ENCODE data around the gene RASAL3. TPM values are rescaled to one million over a fixed set of nuclear protein-coding genes. Genes with fewer than 3 reads are reported as not detected.

RASAL3 gene
- total and polyA plus RNA-seq, 2 of the 8 experiments (the other 6 are each of a cell fraction or from before 2014, with no cell fraction given), result 0.19 to 0.63 TPM

- H4K5ac ChIP-seq (ENCODE audit: insufficient read length, low read depth, low read length), result no peak overlapping the region
- no peak overlapping the region for H3K4ac ChIP-seq (replicated peaks; ENCODE audit: insufficient read length, low read depth, low read length)
- H3K23me2 ChIP-seq (ENCODE audit: low read depth, low read length), result no peaks in the 10 kb centered on the region
- H3K27me3 ChIP-seq (replicated peaks in 1 of 4; ENCODE audit: control insufficient read depth in 3 of 4, extremely low read depth in 1 of 4, insufficient read depth in 3 of 4, low read length in 3 of 4), result no peaks in the 10 kb centered on the region
- no peak overlapping the region; the same call in 1 of the 2 replicates for H3K27ac ChIP-seq (ENCODE audit: low read depth, low read length)
- no peak overlapping the region for H2AK5ac ChIP-seq (ENCODE audit: low read depth, low read length)
- H3K79me1 ChIP-seq (ENCODE audit: low read depth, low read length), result peaks cover 29% of the 10 kb centered on the region
- no peaks in the 10 kb centered on the region for H3K4me1 ChIP-seq (replicated peaks in 1 of 4; ENCODE audit: control insufficient read depth in 3 of 4, insufficient read depth in 4 of 4, low read length in 3 of 4)
- H3K14ac ChIP-seq (ENCODE audit: insufficient read length), result no peak overlapping the region
- H3K9me3 ChIP-seq (ENCODE audit: insufficient read depth in 2 of 2, low read depth in 1 of 2, low read length in 1 of 2), result no peaks in the 10 kb centered on the region
- H2BK15ac ChIP-seq (ENCODE audit: low read length), result no peak overlapping the region
- H3K4me2 ChIP-seq (ENCODE audit: insufficient read depth in 1 of 2, low read depth in 2 of 2, low read length in 2 of 2), result no peak overlapping the region
- WGBS, 2 experiments (ENCODE audit: extremely low coverage in 1 of 2, insufficient coverage in 1 of 2, insufficient read length in 1 of 2, insufficient replicate concordance in 2 of 2, low coverage in 1 of 2, low lambda C conversion rate in 2 of 2, missing lambda C conversion rate in 1 of 2), result 92% methylated on average over 15 of the region's 15 CpGs; no CpG with 5 or more reads in 1 of the 2 experiments
- no peak overlapping the region for H3K9ac ChIP-seq (replicated peaks in 1 of 4; ENCODE audit: extremely low read depth in 1 of 4, low read depth in 3 of 4, low read length in 3 of 4)
- H3K23ac ChIP-seq (ENCODE audit: insufficient read length), result no peak overlapping the region
- no peak overlapping the region for H3K18ac ChIP-seq (ENCODE audit: extremely low read depth, low read length)
- no peak overlapping the region for H2AFZ ChIP-seq (ENCODE audit: low read length)
- CTCF ChIA-PET (ENCODE audit: partially characterized antibody), result interaction anchor here (1.1 to 2.6 kb wide), 2 partner anchors 17 to 248 kb away, joined by 3 to 9 read pairs; partner anchors contain the start of gene AKAP8L
- H2BK120ac ChIP-seq (replicated peaks; ENCODE audit: low read depth, low read length), result no peak overlapping the region
- no peak for DNase-seq (ENCODE audit: low read depth in 1 of 2, low spot score in 2 of 2)
- H4K91ac ChIP-seq (replicated peaks; ENCODE audit: insufficient read length, low read length), result no peak overlapping the region
- no peak for FAIRE-seq
- peaks cover 19 to 72% of the 10 kb centered on the region in 2 experiments for H3K79me2 ChIP-seq (ENCODE audit: control insufficient read depth in 1 of 2, insufficient read depth in 2 of 2, low read length in 2 of 2)
- no peak overlapping the region for H3K56ac ChIP-seq (replicated peaks; ENCODE audit: insufficient read length, low read depth, low read length)
- peak overlapping the region; percentile 19; the same call in 1 of the 2 replicates for H2BK5ac ChIP-seq (ENCODE audit: low read depth, low read length)
- H2BK20ac ChIP-seq (ENCODE audit: low read length), result no peak overlapping the region
- H3K36me3 ChIP-seq (ENCODE audit: control insufficient read depth in 2 of 4, insufficient read depth in 4 of 4, low read length in 3 of 4), result peaks cover 16 to 43% (median 24%) of the 10 kb centered on the region in 4 experiments
- H3K4me3 ChIP-seq (ENCODE audit: extremely low read depth in 1 of 4, insufficient read depth in 2 of 4, low read depth in 3 of 4, low read length in 4 of 4), result no peak overlapping the region
- TF ChIP-seq ASH2L (IDR thresholded peaks at IDR 0.05; ENCODE audit: low read length) (no peak), CTCF (IDR thresholded peaks at IDR 0.05; ENCODE audit: control extremely low read depth in 1 of 3, insufficient read depth in 1 of 3, low read depth in 1 of 3, low read length in 3 of 3) (no peak), SAP30 (IDR thresholded peaks at IDR 0.05; ENCODE audit: insufficient read depth, insufficient replicate concordance, low read length) (no peak)
- no peak overlapping the region for H4K8ac ChIP-seq (ENCODE audit: extremely low read depth, insufficient read depth, low read length)
- POLR2A ChIA-PET (ENCODE audit: partially characterized antibody), result interaction anchor here (1.0 to 3.3 kb wide), 8 partner anchors 9 to 169 kb away, joined by 3 to 19 read pairs (median 5); partner anchors contain the start of genes AKAP8 and AKAP8L
- no peak overlapping the region for H2BK12ac ChIP-seq (ENCODE audit: low read depth, low read length)
- peaks cover 24 to 37% of the 10 kb centered on the region in 2 experiments for H4K20me1 ChIP-seq (replicated peaks in 1 of 2; ENCODE audit: control insufficient read depth in 1 of 2, insufficient read depth in 2 of 2, low read length in 2 of 2)
These were observed 61.8 kb downstream of the RASAL3 start for GRCh38 chr19:15402411-15403150.

Measured in H1 (cell line).